Esophagus (tissue), 2 donors: ENCODE results near the gene NR2F2. TPM values are rescaled to one million over a fixed set of nuclear protein-coding genes. Genes with fewer than 3 reads are reported as not detected.

Source experiments
- H3K27ac ChIP-seq, 2 donors: one replicate each; pipeline ENCODE4 v1.5.1; 2013; ENCODE audit warnings: low read depth in 2 of 2, mild to moderate bottlenecking in 2 of 2, inconsistent platforms in 1 of 2, low read length in 1 of 2, moderate library complexity in 1 of 2
- H3K27me3 ChIP-seq, 2 donors: one replicate each; pipeline ENCODE4 v1.6.1; 2013; ENCODE audit warnings: low read length in 2 of 2, control low read depth in 1 of 2, mild to moderate bottlenecking in 1 of 2; ENCODE audit not compliant: insufficient read depth in 2 of 2, control insufficient read depth in 1 of 2
- H3K36me3 ChIP-seq, 2 donors: one replicate each; pipeline ENCODE4 v1.6.1; 2013; ENCODE audit warnings: low read length in 1 of 2; ENCODE audit not compliant: control insufficient read depth in 2 of 2, insufficient read depth in 2 of 2
- H3K4me1 ChIP-seq, 2 donors: one replicate each; pipeline ENCODE4 v1.6.1; 2013; ENCODE audit warnings: low read length in 1 of 2; ENCODE audit not compliant: control insufficient read depth in 2 of 2, insufficient read depth in 2 of 2
- H3K4me3 ChIP-seq, 2 donors: one replicate each; pipeline ENCODE4 v1.5.1; 2013; ENCODE audit warnings: low read length in 2 of 2, mild to moderate bottlenecking in 2 of 2, low read depth in 1 of 2, moderate library complexity in 1 of 2
- H3K9me3 ChIP-seq, 2 donors: one replicate each; pipeline ENCODE4 v1.6.1; 2013; ENCODE audit warnings: mild to moderate bottlenecking in 2 of 2, low read depth in 1 of 2, low read length in 1 of 2, moderate library complexity in 1 of 2; ENCODE audit not compliant: control insufficient read depth in 2 of 2, insufficient read depth in 1 of 2
- WGBS, 2 donors: extraction: QIAGEN DNeasy Blood & Tissue Kit; methylation state at CpG; one replicate each; pipeline ENCODE4 v1.1.7; 2013; 5-methylcytosine and 5-hydroxymethylcytosine counted together
- polyA plus RNA-seq, 2 donors: library from polyadenylated mRNA; stranded (reverse); fragments of 200-250 nt; gene quantifications; one replicate each; pipeline ENCODE4 v1.2.3, GENCODE V29; 2013
- donor health status: healthy with polysubstance abuse.
- donor health status: Bipolar disorder and iron deficiency.

The NR2F2 gene
- polyA plus RNA-seq, 2 donors = 5.0 to 9.3 TPM

DNA sequence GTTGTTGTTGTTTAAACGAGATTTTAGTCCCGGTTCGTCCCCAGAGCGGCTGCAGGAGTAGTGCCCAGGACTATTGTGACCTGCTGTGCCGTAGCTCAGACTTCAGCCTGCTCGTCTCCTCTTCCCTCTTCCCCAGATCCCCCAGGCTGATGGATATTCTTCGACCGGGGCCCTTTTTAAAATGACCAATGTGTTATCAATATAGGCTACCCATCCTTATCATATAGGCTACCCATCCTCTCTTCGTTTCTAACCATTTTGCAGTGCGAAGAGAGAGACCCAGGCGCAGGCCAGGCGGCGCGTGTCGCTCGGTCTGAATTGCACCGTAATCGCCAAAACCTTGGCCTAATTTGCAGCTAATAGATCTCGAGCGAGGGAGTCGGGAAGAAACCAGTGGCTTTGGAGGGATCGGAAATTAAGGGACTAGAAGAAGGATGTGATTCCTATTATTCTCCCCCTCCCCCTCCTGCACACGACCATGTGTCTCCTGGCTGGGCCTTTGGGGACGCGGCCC lies 23.0 kb downstream of the NR2F2 start:
- H3K9me3 ChIP-seq = peaks cover 0 to 5% of the 10 kb centered on the region in 2 donors
- peaks cover 3 to 6% of the 10 kb centered on the region in 2 donors for H3K27me3 ChIP-seq
- peaks cover 3 to 4% of the 10 kb centered on the region in 2 donors for H3K4me1 ChIP-seq
- WGBS, 2 donors = 51 to 53% methylated on average over 24 to 25 of the region's 25 CpGs
- no peaks in the 10 kb centered on the region for H3K36me3 ChIP-seq
- peak overlapping the region; percentile 85 to 93 for H3K27ac ChIP-seq
- peak overlapping the region in 1 of 2 donors; percentile 10 for H3K4me3 ChIP-seq

DNA sequence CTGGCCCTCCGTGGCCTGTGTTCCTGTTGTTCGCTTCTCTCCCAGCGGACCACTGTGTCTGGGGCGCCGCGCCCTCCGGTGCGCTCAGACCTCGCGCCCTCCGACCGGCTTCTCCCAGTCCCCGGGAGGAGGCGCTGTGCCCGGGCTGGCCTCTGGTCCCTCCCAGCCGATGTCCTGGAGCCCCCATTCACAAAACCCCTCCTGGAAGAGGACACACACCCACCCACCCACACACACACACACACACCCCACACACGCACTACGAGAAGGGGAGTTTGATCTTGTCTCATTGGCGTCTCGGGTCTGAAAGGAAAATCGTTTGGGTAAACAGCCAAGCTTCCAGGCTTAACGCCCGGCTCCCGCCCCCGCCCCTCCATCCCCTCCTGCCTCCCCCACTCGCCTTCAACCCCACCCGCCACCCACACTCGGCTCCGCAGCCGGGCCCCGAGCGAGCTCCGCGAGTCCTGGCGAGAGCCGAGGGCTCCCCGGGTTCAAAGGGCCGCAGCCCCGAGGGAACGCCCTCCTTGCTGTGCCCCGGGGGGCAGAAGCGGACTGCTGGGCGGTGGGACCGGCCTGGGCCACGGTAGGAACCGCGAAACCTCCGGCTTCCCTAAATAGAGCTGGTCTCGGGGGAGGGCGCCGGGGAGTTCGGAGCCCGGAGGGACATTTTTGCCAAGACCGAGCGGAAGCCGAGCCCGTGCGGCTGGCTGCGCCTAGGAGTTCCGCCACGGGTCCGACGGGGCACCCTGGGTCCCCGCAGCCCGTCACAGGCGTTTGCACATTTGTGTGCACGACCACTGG lies 23.6 kb downstream of the NR2F2 start:
- H3K36me3 ChIP-seq = no peaks in the 10 kb centered on the region
- H3K27me3 ChIP-seq = peaks cover 3 to 6% of the 10 kb centered on the region in 2 donors
- H3K4me3 ChIP-seq = peak overlapping the region; percentile 37 to 48
- H3K9me3 ChIP-seq = peaks cover 0 to 5% of the 10 kb centered on the region in 2 donors
- 9 to 10% methylated on average over 65 to 67 of the region's 67 CpGs for WGBS, 2 donors
- peaks cover 3 to 4% of the 10 kb centered on the region in 2 donors for H3K4me1 ChIP-seq
- peak overlapping the region; percentile 85 to 93 for H3K27ac ChIP-seq

DNA sequence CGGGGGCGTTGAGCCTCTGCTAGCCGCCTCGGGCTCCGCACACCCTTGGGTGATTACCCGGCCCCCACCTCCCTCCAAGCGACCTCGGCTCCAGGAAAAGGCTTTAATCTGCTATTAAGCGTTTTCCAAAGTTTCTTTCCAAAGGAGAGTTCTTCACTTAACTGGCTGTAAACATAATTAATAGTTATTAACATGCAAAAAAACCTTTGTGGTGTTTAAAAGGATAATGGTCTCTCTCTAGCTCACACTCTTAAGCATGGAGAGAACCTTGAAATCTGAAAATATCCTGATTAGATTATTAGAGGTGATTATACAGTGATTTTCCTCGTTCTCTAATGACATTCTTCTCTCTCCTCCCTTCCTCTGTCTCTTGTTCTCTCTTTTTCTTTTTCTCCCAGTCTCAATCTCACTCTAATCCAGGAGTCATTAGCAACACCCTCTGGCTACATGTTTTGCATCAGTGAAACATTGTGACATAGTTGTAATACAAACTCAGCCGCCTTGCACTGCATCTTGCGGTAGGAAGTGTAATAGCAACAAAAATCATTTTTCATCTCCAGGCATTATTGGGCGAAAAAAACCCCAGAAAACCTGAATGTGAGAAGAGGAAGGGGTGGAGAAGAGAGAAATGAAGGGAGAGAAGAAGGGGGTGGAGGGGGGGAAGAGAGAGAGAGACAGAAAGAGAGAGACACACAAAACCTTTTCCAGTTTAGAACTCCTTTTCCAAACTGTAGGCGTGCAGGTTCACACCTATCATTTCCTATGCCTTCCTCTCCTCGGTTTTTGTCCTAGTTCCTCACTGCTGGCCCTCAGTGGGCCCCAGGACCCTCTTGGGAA lies 24.4 kb downstream of the NR2F2 start:
- peaks cover 5 to 6% of the 10 kb centered on the region in 2 donors for H3K4me1 ChIP-seq
- H3K9me3 ChIP-seq = peaks cover 0 to 5% of the 10 kb centered on the region in 2 donors
- 7 to 8% methylated on average over 15 of the region's 15 CpGs for whole genome bisulfite sequencing, 2 donors
- H3K4me3 ChIP-seq = peak overlapping the region; percentile 37 to 48
- H3K27me3 ChIP-seq = peaks cover 3 to 11% of the 10 kb centered on the region in 2 donors
- H3K27ac ChIP-seq = peak overlapping the region; percentile 85 to 93
- H3K36me3 ChIP-seq = no peaks in the 10 kb centered on the region

DNA sequence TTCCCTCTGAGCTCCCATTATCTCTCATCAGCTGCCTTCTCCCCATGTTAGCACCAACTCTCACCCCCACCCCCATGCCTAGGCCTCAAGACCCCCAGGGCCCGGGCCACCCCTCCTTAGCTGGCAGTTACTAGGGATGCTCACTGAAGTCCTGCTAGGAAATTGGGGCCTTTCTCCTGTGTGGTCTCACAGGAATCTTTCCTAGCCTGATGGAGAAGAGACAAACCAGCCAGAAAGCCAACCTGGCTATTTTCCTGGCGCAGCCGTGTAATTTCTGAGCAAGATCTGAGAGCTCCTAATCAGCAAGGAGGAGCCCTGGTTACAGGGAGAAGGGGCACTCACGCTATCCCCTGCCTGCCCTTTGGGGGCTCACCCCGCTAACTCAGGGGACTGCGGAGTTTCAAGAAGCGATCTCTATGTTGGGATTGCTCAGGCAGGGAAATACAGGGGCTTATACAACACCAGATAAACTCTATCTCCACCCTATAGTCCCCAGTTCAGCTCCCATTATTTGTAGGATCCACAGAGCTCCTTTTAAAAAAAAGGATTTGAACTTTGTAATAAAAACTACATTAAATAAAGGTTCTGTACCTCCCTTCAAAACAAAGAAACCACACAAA lies 25.2 kb downstream of the NR2F2 start:
- WGBS, 2 donors = 59 to 60% methylated on average over 7 of the region's 7 CpGs
- Histone ChIP-seq H3K4me1 (peaks cover 7% of the 10 kb centered on the region in 2 donors), H3K9me3 (peaks cover 0 to 5% of the 10 kb centered on the region in 2 donors), H3K27ac (peak overlapping the region; percentile 38 to 61), H3K4me3 (no peak overlapping the region), H3K36me3 (no peaks in the 10 kb centered on the region), H3K27me3 (peaks cover 3 to 11% of the 10 kb centered on the region in 2 donors)

DNA sequence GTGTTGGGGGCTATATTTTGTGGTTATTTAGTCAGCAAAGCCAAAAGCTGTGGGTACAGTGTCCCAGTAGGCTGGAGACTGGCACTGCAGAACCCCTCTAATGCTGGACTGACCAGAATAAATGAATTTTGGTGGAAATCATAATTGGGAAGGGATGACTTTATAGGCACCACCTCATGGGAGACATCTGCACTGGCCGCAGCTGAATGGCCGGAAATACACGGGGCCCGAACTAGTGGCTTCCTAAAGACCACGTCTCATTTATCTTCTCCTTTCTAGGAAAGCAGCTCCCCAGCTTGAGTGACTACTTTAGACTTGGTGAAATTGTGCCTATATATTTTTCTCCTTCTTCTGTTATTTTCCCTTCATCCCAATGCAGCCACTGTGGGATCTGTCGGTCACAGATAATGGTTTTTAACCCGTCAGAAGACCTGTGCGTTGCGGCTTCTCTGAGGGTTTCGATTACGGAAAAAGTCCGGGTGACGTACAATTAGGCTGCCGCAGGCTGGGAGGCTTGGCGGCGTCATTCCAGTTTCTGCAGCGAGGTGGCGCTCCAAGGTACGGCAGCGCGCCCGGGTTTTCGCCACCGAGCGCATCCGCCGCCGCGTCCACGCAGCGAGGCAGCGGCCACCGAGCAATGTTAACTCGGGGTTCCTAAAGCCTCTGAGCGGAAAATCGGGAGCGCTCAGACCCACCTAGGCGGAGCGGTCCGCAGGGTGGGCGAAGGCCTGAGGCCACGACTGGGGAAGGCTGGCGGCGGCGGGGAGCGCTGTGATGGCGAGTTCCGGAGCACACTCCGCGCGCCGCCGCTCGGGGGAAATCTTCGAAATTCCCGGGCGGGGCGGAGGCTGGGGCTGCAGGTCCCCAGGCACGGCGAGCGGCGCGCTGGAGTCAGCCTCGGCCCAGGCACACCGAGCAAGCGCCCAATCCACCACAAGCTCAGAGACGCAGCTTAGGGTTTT lies 26.3 kb downstream of the NR2F2 start:
- H3K4me1 ChIP-seq = peaks cover 7% of the 10 kb centered on the region in 2 donors
- H3K27me3 ChIP-seq = peaks cover 11% of the 10 kb centered on the region in 2 donors
- peak overlapping the region; percentile 54 to 58 for H3K4me3 ChIP-seq
- 1% methylated on average over 66 to 67 of the region's 67 CpGs for WGBS, 2 donors
- H3K27ac ChIP-seq = peak overlapping the region; percentile 52 to 84
- peaks cover 0 to 5% of the 10 kb centered on the region in 2 donors for H3K9me3 ChIP-seq
- no peaks in the 10 kb centered on the region for H3K36me3 ChIP-seq

DNA sequence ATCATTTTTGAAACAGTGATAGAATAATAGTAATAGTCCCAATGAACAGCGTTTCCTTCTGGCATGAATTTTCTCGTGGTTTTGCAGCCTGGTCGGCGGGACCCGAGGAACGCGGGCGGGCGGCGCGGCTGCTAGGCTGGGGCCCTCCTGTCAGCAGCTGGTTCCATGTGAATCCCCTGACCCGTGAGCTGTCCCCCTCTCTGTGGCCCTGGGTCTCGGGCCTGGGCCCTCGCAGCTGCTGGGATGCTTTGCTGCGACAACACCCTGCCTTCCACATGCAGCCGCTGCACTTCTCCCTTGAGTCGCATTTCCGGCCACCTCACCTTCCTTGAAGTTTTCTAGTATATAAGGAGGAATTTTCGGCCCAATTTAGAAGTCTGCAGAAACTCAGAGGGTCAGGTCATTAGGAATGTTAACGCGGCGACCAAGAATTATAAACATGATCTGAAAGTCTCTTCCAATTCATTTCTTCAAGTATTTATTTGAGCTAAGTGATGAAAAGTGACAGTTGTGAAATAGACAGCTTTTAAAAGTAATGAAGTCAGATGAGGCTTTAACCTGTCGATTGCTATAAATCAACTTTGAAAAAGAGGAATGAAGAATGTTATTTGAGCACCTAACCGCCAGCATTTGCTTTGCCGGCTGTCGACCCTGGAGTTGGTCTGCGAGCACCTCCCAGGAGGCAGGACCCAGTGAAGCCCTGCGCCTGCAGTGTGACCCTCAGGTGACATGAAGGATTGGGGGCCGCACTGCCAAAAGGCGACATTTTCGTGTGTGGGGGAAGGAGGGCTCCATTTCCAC lies 27.7 kb downstream of the NR2F2 start:
- H3K27ac ChIP-seq = peak overlapping the region; percentile 14 to 29
- no peaks in the 10 kb centered on the region for H3K36me3 ChIP-seq
- 54 to 70% methylated on average over 31 of the region's 31 CpGs for WGBS, 2 donors
- no peaks in the 10 kb centered on the region for H3K9me3 ChIP-seq
- peaks cover 5 to 7% of the 10 kb centered on the region in 2 donors for H3K4me1 ChIP-seq
- H3K27me3 ChIP-seq = peaks cover 11% of the 10 kb centered on the region in 2 donors
- H3K4me3 ChIP-seq = no peak overlapping the region

DNA sequence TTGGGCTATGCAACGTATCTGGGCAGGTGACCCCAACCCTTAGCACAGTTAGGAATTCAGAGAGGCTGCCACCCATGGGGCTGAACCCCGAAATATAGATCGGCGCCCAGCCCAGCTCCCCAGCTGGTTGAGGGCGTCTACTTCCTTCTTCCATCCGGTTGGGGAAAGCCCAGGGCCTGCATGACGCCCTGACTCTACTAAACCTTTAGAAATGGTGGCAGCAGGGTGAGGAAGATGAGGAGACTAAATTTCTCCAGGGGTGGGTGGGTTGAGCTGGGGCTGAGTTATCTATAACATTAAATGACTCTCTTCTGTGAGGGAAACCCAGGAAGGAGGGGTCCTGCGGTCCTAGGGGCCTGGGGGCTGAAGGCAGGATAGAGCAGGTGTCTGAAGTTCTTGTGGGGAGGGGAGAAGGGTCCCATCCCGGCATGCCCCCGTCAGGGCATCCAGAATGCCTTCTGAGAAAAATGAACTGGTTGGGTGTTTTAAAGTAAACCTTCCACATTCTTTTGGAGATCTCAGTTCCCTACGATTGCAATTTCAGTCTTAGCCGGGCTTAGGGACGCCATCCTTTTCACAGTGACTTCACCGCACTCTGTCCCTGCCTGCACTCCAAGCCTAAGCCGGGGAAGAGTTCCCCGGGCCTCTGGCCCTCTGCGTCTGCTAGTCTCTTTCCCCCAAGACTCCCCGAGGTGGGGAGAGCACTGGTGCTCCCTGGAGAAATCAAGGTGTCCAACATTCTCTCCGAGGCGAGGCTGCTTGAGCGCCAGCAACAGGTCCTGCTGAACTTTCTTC lies 28.5 kb downstream of the NR2F2 start:
- H3K27me3 ChIP-seq = peaks cover 11% of the 10 kb centered on the region in 2 donors
- H3K4me3 ChIP-seq = no peak overlapping the region
- H3K36me3 ChIP-seq = no peaks in the 10 kb centered on the region
- 46 to 53% methylated on average over 21 of the region's 21 CpGs for WGBS, 2 donors
- peak overlapping the region; percentile 4 to 66 for H3K27ac ChIP-seq
- no peaks in the 10 kb centered on the region for H3K9me3 ChIP-seq
- peaks cover 4 to 7% of the 10 kb centered on the region in 2 donors for H3K4me1 ChIP-seq
